Measurements from ENCODE around the gene SFTA2.

The SFTA2 gene

DNA sequence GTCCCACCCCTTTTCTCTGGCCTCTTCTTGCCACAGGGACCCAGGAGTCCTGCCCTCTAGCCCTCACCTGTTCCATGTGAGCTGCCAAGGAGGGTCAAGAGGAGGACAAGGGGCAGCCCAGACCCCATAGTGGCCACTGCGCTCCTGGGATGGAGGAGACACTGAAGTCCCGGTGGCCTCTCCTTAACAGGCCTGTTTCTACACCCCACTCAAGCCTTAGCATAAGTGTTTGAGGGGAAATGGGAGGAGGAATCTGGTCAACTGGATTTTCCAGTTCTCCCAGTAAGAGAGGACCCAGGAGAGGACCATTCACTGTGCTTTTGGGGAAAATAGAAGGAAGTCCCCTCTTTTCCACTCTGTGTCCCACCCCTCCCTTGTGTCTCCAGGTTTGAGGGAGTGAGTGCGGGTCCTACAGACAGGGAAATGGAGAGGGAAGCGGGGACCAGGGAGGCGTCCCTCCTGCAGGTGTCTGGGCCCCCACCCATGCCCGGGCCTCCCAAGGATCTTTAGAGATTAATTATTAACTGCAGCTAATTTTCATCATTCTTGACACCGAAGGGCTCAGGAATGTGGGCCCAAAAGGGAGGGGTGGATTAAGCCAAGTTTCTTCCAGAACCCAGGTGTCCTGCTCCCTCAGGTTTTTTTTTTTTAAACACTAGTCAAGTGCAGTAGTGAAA lies at the start of gene SFTA2:
TSS of gene SFTA2 (minus strand) at position 202 of the 677 bp plus-strand sequence. CDS start at position 128, 74 bp downstream.
- Mint-ChIP-seq H3K4me1 (peaks cover 9% of the 10 kb centered on the region), H3K9me3 (peaks cover 16% of the 10 kb centered on the region), H3K36me3 (ENCODE audit: low read depth) (peaks cover 24% of the 10 kb centered on the region), H3K27ac (no peak within 1 kb of the TSS), H3K27me3 (ENCODE audit: low read depth, poor library complexity) (peaks cover 3% of the 10 kb centered on the region), H3K4me3 (no peak within 1 kb of the TSS)
- DNase-seq = no peak
- TF ChIP-seq CTCF (IDR thresholded peaks at IDR 0.05) = no peak

- Mint-ChIP-seq H3K27ac (no peak overlapping the region), H3K27me3 (ENCODE audit: low read depth, poor library complexity) (peaks cover 3% of the 10 kb centered on the region), H3K4me1 (peaks cover 37% of the 10 kb centered on the region), H3K36me3 (ENCODE audit: low read depth) (no peaks in the 10 kb centered on the region), H3K4me3 (no peak overlapping the region), H3K9me3 (no peaks in the 10 kb centered on the region)
- TF ChIP-seq CTCF (IDR thresholded peaks at IDR 0.05) = no peak
- DNase-seq = no peak
Measured at GRCh38 chr6:30979690-30980089, 47.7 kb upstream of the SFTA2 start.

DNA sequence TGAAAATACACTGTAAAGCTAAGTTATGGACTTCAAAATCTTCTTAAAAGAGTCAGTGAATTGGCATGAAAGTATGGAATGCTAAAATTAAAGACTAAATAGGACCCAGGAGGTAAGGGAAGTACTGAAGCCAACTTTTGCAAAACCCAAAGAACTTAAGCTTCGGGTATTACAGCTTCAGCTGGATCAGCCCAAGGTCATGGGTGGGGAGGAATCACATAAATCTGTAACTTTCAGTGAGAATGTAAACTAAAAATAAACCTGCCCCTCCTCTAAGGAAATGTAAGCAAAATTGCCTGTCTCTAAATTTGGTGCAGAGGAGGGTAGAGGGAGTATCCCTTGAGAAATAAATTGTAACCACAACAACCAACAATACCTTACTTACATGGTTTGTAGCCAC lies 47.2 kb upstream of the SFTA2 start:
- Mint-ChIP-seq H3K4me3 (no peak overlapping the region), H3K27me3 (ENCODE audit: low read depth, poor library complexity) (peaks cover 3% of the 10 kb centered on the region), H3K36me3 (ENCODE audit: low read depth) (no peaks in the 10 kb centered on the region), H3K9me3 (no peaks in the 10 kb centered on the region), H3K27ac (no peak overlapping the region), H3K4me1 (peaks cover 37% of the 10 kb centered on the region)
- no peak for TF ChIP-seq CTCF (IDR thresholded peaks at IDR 0.05)
- no peak for DNase-seq

DNA sequence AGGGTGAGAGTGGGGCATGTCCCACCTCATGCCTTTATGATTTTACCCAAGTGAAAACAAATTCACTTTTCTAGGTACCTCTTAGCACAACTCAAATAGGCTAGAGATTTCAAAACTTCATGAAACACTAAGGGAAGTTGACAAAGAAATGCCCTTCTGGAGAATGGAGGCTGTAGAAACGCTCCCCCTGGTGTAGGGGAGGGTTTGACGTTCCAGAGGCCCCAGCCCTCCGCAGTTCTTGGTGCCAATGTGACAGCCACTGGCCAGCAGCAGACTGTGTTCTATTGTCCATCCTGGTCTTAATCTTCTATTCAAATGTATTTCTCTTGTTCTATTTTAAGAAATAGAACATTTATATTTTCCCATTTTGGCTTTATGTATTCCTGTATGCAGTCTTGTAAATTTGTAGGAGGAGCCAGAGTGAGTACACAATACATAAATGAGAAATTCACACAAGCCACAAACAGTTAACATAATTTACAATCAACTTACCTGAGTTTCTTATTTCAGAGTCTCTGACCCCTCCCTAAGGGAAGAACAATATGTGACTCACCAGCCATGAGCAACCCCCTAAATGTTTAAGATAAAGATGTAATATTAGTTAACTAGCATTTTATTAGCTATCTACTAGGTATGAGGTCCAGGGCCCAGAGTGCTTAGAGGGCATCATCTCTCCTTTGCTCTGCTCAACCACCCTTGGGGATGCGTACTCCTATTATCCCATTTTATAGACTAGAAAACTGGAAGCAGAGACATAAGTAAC lies 42.7 kb upstream of the SFTA2 start:
- Mint-ChIP-seq H3K9me3 (no peaks in the 10 kb centered on the region), H3K4me3 (no peak overlapping the region), H3K27ac (no peak overlapping the region), H3K4me1 (peaks cover 7% of the 10 kb centered on the region), H3K27me3 (ENCODE audit: low read depth, poor library complexity) (peaks cover 11% of the 10 kb centered on the region), H3K36me3 (ENCODE audit: low read depth) (no peaks in the 10 kb centered on the region)
- no peak for TF ChIP-seq CTCF (IDR thresholded peaks at IDR 0.05)
- DNase-seq = no peak

- Mint-ChIP-seq H3K4me1 (no peaks in the 10 kb centered on the region), H3K27me3 (ENCODE audit: low read depth, poor library complexity) (peaks cover 11% of the 10 kb centered on the region), H3K4me3 (no peak overlapping the region), H3K27ac (no peak overlapping the region), H3K36me3 (ENCODE audit: low read depth) (no peaks in the 10 kb centered on the region), H3K9me3 (no peaks in the 10 kb centered on the region)
- no peak for TF ChIP-seq CTCF (IDR thresholded peaks at IDR 0.05)
- DNase-seq = no peak
Measured at GRCh38 chr6:30972816-30973215, 40.8 kb upstream of the SFTA2 start.

All from nephron progenitor cell (in vitro differentiated cells).